ENCODE measurements around the gene C9orf43. TPM values are rescaled to one million over a fixed set of nuclear protein-coding genes. Genes with fewer than 3 reads are reported as not detected.

The C9orf43 gene
- total and polyA plus RNA-seq, 7 donors = 0.20 to 0.68 (median 0.55) TPM; not detected in 2

- H3K36me3 ChIP-seq = peaks cover 27 to 65% (median 44%) of the 10 kb centered on the region in 4 donors
- 23 to 60% methylated on average over 9 of the region's 9 CpGs for WGBS, 2 donors
- no peak for DNase-seq
- no peaks in the 10 kb centered on the region for H3K9me3 ChIP-seq
- intact Hi-C loops (cut with DNase I) = no loop called here
- no peaks in the 10 kb centered on the region for H3K4me1 ChIP-seq
- no peak overlapping the region for H3K4me3 ChIP-seq
- no peaks in the 10 kb centered on the region for H3K27me3 ChIP-seq
- no peak for TF ChIP-seq POLR2AphosphoS5 (IDR thresholded peaks at IDR 0.05)
- TF ChIP-seq CTCF (IDR thresholded peaks at IDR 0.05) = no peak
- TF ChIP-seq POLR2A (IDR thresholded peaks at IDR 0.05) = no peak
- TF ChIP-seq EP300 (IDR thresholded peaks at IDR 0.05) = no peak
- no peak overlapping the region for H3K27ac ChIP-seq
Measured at GRCh38 chr9:113387560-113388230, 22.9 kb upstream of the C9orf43 start.

- TF ChIP-seq POLR2AphosphoS5 (IDR thresholded peaks at IDR 0.05) (no peak), POLR2A (IDR thresholded peaks at IDR 0.05) (no peak), CTCF (IDR thresholded peaks at IDR 0.05) (no peak), EP300 (IDR thresholded peaks at IDR 0.05) (no peak)
- WGBS, 2 donors = 26 to 74% methylated on average over 13 of the region's 13 CpGs
- no peaks in the 10 kb centered on the region for H3K9me3 ChIP-seq
- H3K27ac ChIP-seq = no peak overlapping the region
- no peak for DNase-seq
- no peaks in the 10 kb centered on the region for H3K4me1 ChIP-seq
- H3K36me3 ChIP-seq = peaks cover 27 to 75% (median 44%) of the 10 kb centered on the region in 4 donors
- no peaks in the 10 kb centered on the region for H3K27me3 ChIP-seq
- no peak overlapping the region for H3K4me3 ChIP-seq
- intact Hi-C loops (cut with DNase I) = no loop called here
Measured at GRCh38 chr9:113388833-113389232, 21.7 kb upstream of the C9orf43 start.

- intact Hi-C loops (cut with DNase I) = no loop called here
- Histone ChIP-seq H3K27ac (no peak overlapping the region), H3K4me1 (no peaks in the 10 kb centered on the region), H3K27me3 (no peaks in the 10 kb centered on the region), H3K4me3 (no peak overlapping the region), H3K9me3 (no peaks in the 10 kb centered on the region), H3K36me3 (peaks cover 27 to 75% (median 44%) of the 10 kb centered on the region in 4 donors)
- 76 to 93% methylated on average over 11 of the region's 11 CpGs for WGBS, 2 donors
- DNase-seq = no peak
- TF ChIP-seq CTCF (IDR thresholded peaks at IDR 0.05) (no peak), POLR2A (IDR thresholded peaks at IDR 0.05) (no peak), POLR2AphosphoS5 (IDR thresholded peaks at IDR 0.05) (no peak), EP300 (IDR thresholded peaks at IDR 0.05) (no peak)
Measured at GRCh38 chr9:113389451-113389850, 21.1 kb upstream of the C9orf43 start.

GRCh38 chr9:113390192-113390960, 20.2 kb upstream of the C9orf43 start:
- WGBS, 2 donors = 91 to 96% methylated on average over 17 of the region's 17 CpGs

More at GRCh38 chr9:113390192-113390960, 20.2 kb upstream of the C9orf43 start:
- H3K36me3 ChIP-seq = peaks cover 27 to 75% (median 44%) of the 10 kb centered on the region in 4 donors
- DNase-seq = no peak
- H3K9me3 ChIP-seq = no peaks in the 10 kb centered on the region
- no peak for TF ChIP-seq EP300 (IDR thresholded peaks at IDR 0.05)
- no peak for TF ChIP-seq CTCF (IDR thresholded peaks at IDR 0.05)
- no peaks in the 10 kb centered on the region for H3K4me1 ChIP-seq
- no peaks in the 10 kb centered on the region for H3K27me3 ChIP-seq
- H3K4me3 ChIP-seq = no peak overlapping the region
- no peak overlapping the region for H3K27ac ChIP-seq
- intact Hi-C loops (cut with DNase I) = no loop called here

Data from sigmoid colon (tissue), 7 donors.